Fibroblast of the aortic adventitia (primary cell): ENCODE results near the gene CALML5. TPM values are rescaled to one million over a fixed set of nuclear protein-coding genes. Genes with fewer than 3 reads are reported as not detected.

Source experiments
- DNase-seq: peaks from one replicate; pipeline ENCODE4 v3.0.0-alpha.2; 2010; ENCODE audit warnings: low read depth
- H3K4me3 ChIP-seq: 2 replicates; pipeline ENCODE4 v1.5.1; 2011; ENCODE audit warnings: low read depth, mild to moderate bottlenecking, control low read depth, low read length, moderate library complexity
- total RNA-seq: library from RNA; depleted of rRNA; stranded (reverse); fragments of >200 nt; gene quantifications from 2 replicates; pipeline ENCODE4 v1.2.3, GENCODE V29; 2012; ENCODE audit warnings: low replicate concordance
- TF ChIP-seq, protein P1 (sequence below): IDR thresholded peaks from 2 replicates; pipeline ENCODE4 v1.5.1; 2011; ENCODE audit warnings: mild to moderate bottlenecking, low read length, control low read depth, inconsistent platforms; ENCODE audit not compliant: insufficient read depth

Gene CALML5
- total RNA-seq, 1 donor = not detected

GRCh38 chr10:5456563-5456962, 42.8 kb downstream of the CALML5 start:
- TF ChIP-seq, protein P1, sequence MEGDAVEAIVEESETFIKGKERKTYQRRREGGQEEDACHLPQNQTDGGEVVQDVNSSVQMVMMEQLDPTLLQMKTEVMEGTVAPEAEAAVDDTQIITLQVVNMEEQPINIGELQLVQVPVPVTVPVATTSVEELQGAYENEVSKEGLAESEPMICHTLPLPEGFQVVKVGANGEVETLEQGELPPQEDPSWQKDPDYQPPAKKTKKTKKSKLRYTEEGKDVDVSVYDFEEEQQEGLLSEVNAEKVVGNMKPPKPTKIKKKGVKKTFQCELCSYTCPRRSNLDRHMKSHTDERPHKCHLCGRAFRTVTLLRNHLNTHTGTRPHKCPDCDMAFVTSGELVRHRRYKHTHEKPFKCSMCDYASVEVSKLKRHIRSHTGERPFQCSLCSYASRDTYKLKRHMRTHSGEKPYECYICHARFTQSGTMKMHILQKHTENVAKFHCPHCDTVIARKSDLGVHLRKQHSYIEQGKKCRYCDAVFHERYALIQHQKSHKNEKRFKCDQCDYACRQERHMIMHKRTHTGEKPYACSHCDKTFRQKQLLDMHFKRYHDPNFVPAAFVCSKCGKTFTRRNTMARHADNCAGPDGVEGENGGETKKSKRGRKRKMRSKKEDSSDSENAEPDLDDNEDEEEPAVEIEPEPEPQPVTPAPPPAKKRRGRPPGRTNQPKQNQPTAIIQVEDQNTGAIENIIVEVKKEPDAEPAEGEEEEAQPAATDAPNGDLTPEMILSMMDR = no peak
- no peak overlapping the region for H3K4me3 ChIP-seq
- DNase-seq = no peak

DNA sequence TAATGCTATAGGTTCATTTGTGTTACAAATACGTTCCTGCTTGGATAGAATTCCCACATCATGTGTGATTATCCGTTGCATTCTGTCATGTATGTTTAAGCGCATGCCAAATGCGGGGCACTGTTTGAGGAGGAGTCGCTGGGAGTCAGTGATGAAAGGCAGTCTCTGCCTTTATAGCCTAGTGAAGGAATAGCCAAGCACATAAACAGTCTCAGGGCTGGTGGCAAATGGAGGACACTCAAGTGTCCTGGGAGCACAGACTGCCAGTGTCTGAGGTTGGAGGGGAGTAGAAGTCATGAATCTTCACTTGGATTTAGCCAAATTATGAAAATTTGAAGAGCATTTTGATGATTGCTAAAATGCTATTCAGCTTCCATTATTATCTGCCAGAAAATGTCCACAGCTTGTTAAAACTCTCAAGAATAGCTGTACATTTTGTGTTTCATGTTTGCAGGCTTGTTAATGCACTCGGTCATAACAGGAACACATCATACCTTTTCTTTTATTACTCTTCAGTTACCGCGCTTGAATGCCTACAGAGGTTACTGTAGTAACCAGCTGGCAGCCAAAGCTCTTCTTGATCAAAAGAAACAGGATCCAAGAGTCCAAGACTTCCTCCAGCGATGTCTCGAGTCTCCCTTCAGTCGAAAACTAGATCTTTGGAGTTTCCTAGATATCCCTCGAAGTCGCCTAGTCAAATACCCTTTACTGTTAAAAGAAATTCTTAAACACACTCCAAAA, 45.5 kb downstream of the CALML5 start:
- TF ChIP-seq, protein P1 = no peak
- no peak for DNase-seq

GRCh38 chr10:5450605-5451384, 48.6 kb downstream of the CALML5 start:
- TF ChIP-seq, protein P1 = no peak
- H3K4me3 ChIP-seq = no peak overlapping the region

More for the DNA sequence above, 45.5 kb downstream of the CALML5 start:
- no peak overlapping the region for H3K4me3 ChIP-seq

GRCh38 chr10:5449823-5450222, 49.5 kb downstream of the CALML5 start:
- H3K4me3 ChIP-seq = peak overlapping the region; percentile 46
- DNase-seq = peak; percentile 77

More at GRCh38 chr10:5450605-5451384, 48.6 kb downstream of the CALML5 start:
- DNase-seq = peak; percentile 52

GRCh38 chr10:5449227-5449626, 50.1 kb downstream of the CALML5 start:
- TF ChIP-seq, protein P1 = no peak
- H3K4me3 ChIP-seq = peak overlapping the region; percentile 87

More at GRCh38 chr10:5449823-5450222, 49.5 kb downstream of the CALML5 start:
- TF ChIP-seq, protein P1 = peak; percentile 36

More at GRCh38 chr10:5449227-5449626, 50.1 kb downstream of the CALML5 start:
- DNase-seq = peak; percentile 20

Other genes with a start within 250 kb of the CALML5 start
- not detected in 2 replicates for gene UCN3, start 134.6 kb downstream of the CALML5 start, total RNA-seq
- not detected in 2 replicates for gene TUBAL3, start 94.7 kb downstream of the CALML5 start, total RNA-seq
- 16.6 and 33.9 TPM in 2 replicates for gene NET1, start 87.0 kb downstream of the CALML5 start, total RNA-seq
- not detected in 2 replicates for gene CALML3, start 25.4 kb upstream of the CALML5 start, total RNA-seq
- gene ASB13, start 167.0 kb upstream of the CALML5 start, total RNA-seq = 8.4 and 17.1 TPM in 2 replicates
- gene TASOR2, start 185.3 kb upstream of the CALML5 start, total RNA-seq = 92.9 and 147 TPM in 2 replicates